Large intestine (tissue), 3 donors: Measurements from ENCODE around the gene NPBWR2. TPM values are rescaled to one million over a fixed set of nuclear protein-coding genes. Genes with fewer than 3 reads are reported as not detected.

Source experiments
- DNase-seq, 2 donors: peaks; one replicate each; pipeline versions ENCODE4 v3.0.0 to v3.0.0-alpha.2; 2013
- H3K27ac ChIP-seq: one replicate; pipeline ENCODE4 v1.5.1; 2013; ENCODE audit warnings: low read length
- H3K27me3 ChIP-seq: 2 replicates; pipeline ENCODE4 v1.6.1; 2013; ENCODE audit warnings: low read length; ENCODE audit not compliant: control insufficient read depth, insufficient read depth
- H3K36me3 ChIP-seq: 2 replicates; pipeline ENCODE4 v1.6.1; 2013; ENCODE audit warnings: low read length; ENCODE audit not compliant: control insufficient read depth, insufficient read depth
- H3K4me1 ChIP-seq: one replicate; pipeline ENCODE4 v1.6.1; 2013; ENCODE audit warnings: low read length; ENCODE audit not compliant: control insufficient read depth, insufficient read depth
- H3K4me3 ChIP-seq: one replicate; pipeline ENCODE4 v1.5.1; 2013; ENCODE audit warnings: low read length
- H3K9me3 ChIP-seq: one replicate; pipeline ENCODE4 v1.6.1; 2013; ENCODE audit warnings: mild to moderate bottlenecking, low read depth, low read length, moderate library complexity; ENCODE audit not compliant: control insufficient read depth
- WGBS: methylation state at CpG from one replicate; pipeline ENCODE4 v1.1.5; 2013; ENCODE audit warnings: low lambda C conversion rate; ENCODE audit not compliant: insufficient coverage; 5-methylcytosine and 5-hydroxymethylcytosine counted together
- polyA plus RNA-seq: library from polyadenylated mRNA; unstranded; fragments of 120-200 nt; gene quantifications from one replicate; pipeline ENCODE4 v1.2.1, GENCODE V29; 2013

NPBWR2 gene
- polyA plus RNA-seq, 1 donor = not detected

GRCh38 chr20:64150756-64151632, 43.6 kb upstream of the NPBWR2 start:
- Histone ChIP-seq H3K4me1 (peaks cover 3% of the 10 kb centered on the region), H3K9me3 (no peaks in the 10 kb centered on the region), H3K27me3 (no peaks in the 10 kb centered on the region), H3K36me3 (no peaks in the 10 kb centered on the region), H3K4me3 (no peak overlapping the region), H3K27ac (no peak overlapping the region)
- no CpG with 5 or more reads among the region's 13 CpGs for WGBS
- DNase-seq = no peak

- WGBS = no CpG with 5 or more reads among the region's 26 CpGs
- Histone ChIP-seq H3K27me3 (no peaks in the 10 kb centered on the region), H3K36me3 (no peaks in the 10 kb centered on the region), H3K4me1 (peaks cover 3% of the 10 kb centered on the region), H3K27ac (no peak overlapping the region), H3K9me3 (peaks cover 4% of the 10 kb centered on the region), H3K4me3 (no peak overlapping the region)
- no peak for DNase-seq
These were observed 42.6 kb upstream of the NPBWR2 start for GRCh38 chr20:64149809-64150560.

DNA sequence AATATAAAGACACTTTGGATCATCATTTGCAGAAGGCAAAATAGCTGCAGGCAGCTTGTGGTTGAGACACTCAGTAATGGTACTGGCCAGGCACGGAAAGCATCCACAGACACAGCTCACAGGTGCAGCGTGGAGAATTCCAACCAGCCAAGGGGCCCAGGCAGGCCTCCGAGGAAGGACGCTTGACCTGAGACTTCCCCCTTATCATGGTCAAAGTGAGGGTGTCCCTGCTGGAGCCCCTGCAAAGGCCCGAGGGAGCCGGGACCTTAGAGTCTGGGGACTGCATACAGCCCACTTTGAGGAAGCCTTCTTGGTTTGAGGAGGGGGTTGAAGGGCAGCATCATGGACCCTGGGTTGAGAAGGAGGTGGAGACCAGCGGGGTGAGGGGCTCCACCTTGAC, 41.8 kb upstream of the NPBWR2 start:
- H3K27me3 ChIP-seq = no peaks in the 10 kb centered on the region
- WGBS = no CpG with 5 or more reads among the region's 7 CpGs
- no peak for DNase-seq
- peaks cover 7% of the 10 kb centered on the region for H3K9me3 ChIP-seq
- no peaks in the 10 kb centered on the region for H3K36me3 ChIP-seq
- H3K27ac ChIP-seq = no peak overlapping the region
- H3K4me3 ChIP-seq = no peak overlapping the region
- H3K4me1 ChIP-seq = peaks cover 3% of the 10 kb centered on the region

- Histone ChIP-seq H3K4me1 (peaks cover 3% of the 10 kb centered on the region), H3K27me3 (no peaks in the 10 kb centered on the region), H3K4me3 (no peak overlapping the region), H3K27ac (no peak overlapping the region), H3K36me3 (no peaks in the 10 kb centered on the region), H3K9me3 (peaks cover 7% of the 10 kb centered on the region)
- no peak for DNase-seq
- no CpG with 5 or more reads among the region's 5 CpGs for WGBS
These were observed 41.2 kb upstream of the NPBWR2 start for GRCh38 chr20:64148581-64148980.

DNA sequence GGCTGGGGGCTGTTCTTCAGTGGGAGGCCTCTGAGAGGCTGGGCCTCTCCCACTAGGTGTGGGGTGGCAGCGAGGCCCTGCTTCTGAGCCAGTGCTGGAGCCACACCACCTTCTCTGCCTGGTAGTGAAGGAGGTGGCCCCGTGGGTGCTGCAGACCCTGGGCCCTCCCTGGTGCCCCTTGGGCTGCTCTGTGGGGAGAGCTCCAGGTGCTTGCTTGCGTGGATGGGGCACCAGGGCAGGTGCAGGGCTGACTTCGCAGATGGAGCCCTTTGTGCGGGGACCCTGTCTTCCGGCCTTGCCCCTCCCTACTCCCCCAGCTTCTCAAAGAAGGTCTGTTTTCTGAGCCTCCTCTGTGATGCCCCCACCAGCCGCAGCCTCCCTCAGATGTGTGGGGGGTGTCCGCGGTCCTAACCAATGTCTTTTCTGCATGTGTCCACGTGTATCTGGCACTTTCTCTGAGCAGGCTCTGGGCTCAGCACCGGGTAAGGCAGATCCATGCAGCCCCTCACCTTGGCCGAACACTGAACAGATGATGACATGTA, 39.6 kb upstream of the NPBWR2 start:
- Histone ChIP-seq H3K4me1 (no peaks in the 10 kb centered on the region), H3K27ac (no peak overlapping the region), H3K9me3 (peaks cover 7% of the 10 kb centered on the region), H3K4me3 (no peak overlapping the region), H3K27me3 (no peaks in the 10 kb centered on the region), H3K36me3 (no peaks in the 10 kb centered on the region)
- WGBS = no CpG with 5 or more reads among the region's 12 CpGs
- DNase-seq = no peak

- Histone ChIP-seq H3K4me3 (no peak overlapping the region), H3K27me3 (no peaks in the 10 kb centered on the region), H3K27ac (no peak overlapping the region), H3K36me3 (no peaks in the 10 kb centered on the region), H3K9me3 (peaks cover 7% of the 10 kb centered on the region), H3K4me1 (no peaks in the 10 kb centered on the region)
- 100% methylated on average over 1 of the region's 7 CpGs for WGBS
- no peak for DNase-seq
These were observed 39.1 kb upstream of the NPBWR2 start for GRCh38 chr20:64146301-64146935.

DNA sequence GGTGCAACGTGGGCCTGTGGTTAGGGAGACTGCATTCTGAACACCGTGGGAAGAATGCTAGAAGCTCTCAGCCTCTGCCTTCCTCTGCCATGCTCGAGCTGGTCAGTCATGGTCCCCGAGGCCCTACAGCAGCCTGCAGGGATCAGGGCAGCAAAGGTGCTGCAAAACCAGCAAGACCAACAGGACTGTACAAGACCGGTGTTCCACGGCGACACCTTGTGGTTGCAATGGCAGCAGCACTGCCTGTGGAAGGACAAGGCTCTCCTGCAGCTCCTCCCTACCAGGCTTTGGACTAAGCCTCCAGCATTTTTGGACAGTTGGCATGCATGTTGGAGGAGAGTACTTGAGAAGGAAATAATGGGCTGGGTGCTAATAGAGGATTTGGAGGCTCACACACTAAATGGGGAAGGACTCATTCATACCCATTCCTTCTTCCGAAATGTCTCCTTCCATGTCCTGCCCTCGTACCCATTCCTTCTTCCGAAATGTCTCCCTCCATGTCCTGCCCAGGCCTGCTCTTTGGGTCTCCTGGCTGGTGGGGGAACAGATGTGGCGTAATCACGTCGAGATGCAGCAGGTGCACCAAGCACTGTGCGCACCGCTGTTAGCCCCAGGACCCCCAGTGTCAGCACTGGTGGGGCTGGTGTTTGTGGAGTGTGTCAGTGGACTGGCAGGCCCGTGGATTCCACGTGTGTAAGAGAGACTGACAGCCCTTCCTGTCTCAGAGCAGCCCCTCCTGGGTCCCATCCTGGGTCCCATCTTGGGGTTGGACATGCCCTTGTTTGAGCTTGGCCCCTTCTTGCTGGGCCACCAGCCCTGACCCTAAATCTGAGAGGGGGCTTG, 38.3 kb upstream of the NPBWR2 start:
- Histone ChIP-seq H3K9me3 (peaks cover 7% of the 10 kb centered on the region), H3K27ac (no peak overlapping the region), H3K27me3 (no peaks in the 10 kb centered on the region), H3K4me3 (no peak overlapping the region), H3K4me1 (peaks cover 4% of the 10 kb centered on the region), H3K36me3 (no peaks in the 10 kb centered on the region)
- no CpG with 5 or more reads among the region's 17 CpGs for WGBS
- no peak for DNase-seq

DNA sequence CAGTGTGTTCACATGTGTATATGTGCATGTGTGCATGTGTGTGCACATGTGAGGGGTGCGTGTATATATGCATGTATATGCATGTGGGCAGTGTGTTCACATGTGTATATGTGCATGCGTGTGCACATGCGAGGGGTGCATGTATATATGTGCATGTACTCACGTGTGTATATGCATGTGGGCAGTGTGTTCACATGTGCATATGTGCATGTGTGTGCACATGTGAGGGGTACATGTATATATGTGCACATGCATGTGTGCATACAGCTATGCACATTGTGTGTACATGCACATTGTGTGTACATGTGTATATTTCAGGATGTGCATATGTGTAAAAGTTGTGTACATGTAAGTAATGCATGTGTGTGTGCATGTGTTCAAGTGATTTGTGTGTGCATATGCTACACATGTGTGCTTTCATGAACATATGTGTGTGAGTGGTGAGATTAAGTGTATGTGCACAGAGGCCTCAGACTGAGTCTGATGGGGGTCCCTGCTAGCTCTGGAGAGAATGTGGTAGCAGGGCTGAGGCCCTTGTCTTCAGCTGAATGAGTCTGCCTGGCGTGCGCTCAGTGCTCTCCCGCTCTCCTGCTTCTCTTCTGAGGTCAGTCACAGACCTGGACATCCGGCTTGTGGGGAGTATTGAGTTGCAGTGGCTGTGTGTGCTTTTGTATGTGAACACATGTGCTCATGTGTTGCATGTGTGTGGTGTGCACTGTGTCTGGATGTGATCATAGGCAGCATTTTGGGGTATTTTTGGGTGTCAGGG, 37.0 kb upstream of the NPBWR2 start:
- H3K27me3 ChIP-seq = no peaks in the 10 kb centered on the region
- no CpG with 5 or more reads among the region's 8 CpGs for WGBS
- H3K36me3 ChIP-seq = no peaks in the 10 kb centered on the region
- peaks cover 7% of the 10 kb centered on the region for H3K4me1 ChIP-seq
- DNase-seq = no peak
- H3K9me3 ChIP-seq = peaks cover 7% of the 10 kb centered on the region
- H3K4me3 ChIP-seq = no peak overlapping the region
- no peak overlapping the region for H3K27ac ChIP-seq

- Histone ChIP-seq H3K36me3 (no peaks in the 10 kb centered on the region), H3K27me3 (no peaks in the 10 kb centered on the region), H3K4me1 (peaks cover 7% of the 10 kb centered on the region), H3K27ac (no peak overlapping the region), H3K4me3 (no peak overlapping the region), H3K9me3 (peaks cover 7% of the 10 kb centered on the region)
- no peak for DNase-seq
- WGBS = 73% methylated on average over 4 of the region's 14 CpGs
These were observed 35.8 kb upstream of the NPBWR2 start for GRCh38 chr20:64143018-64143801.
